Chondrocyte (in vitro differentiated cells): ENCODE measurements around the gene AQP12A. TPM values are rescaled to one million over a fixed set of nuclear protein-coding genes. Genes with fewer than 3 reads are reported as not detected.

ENCODE experiments used
- DNase-seq: peaks from one replicate; pipeline ENCODE4 v3.0.0; 2021; ENCODE audit warnings: mixed read lengths, low spot score
- H3K27ac Mint-ChIP-seq: one replicate; pipeline ENCODE4 v1.8.0; 2021; ENCODE audit warnings: mild to moderate bottlenecking, moderate library complexity, mixed read lengths; ENCODE audit not compliant: unreplicated experiment
- H3K27me3 Mint-ChIP-seq: 2 replicates; pipeline ENCODE4 v1.8.0; 2021; ENCODE audit warnings: low read depth, mixed read lengths
- H3K36me3 Mint-ChIP-seq: 2 replicates; pipeline ENCODE4 v1.8.0; 2021; ENCODE audit warnings: low read depth, mixed read lengths
- H3K4me1 Mint-ChIP-seq: 2 replicates; pipeline ENCODE4 v1.8.0; 2021; ENCODE audit warnings: low read depth, mild to moderate bottlenecking, mixed read lengths
- H3K4me3 Mint-ChIP-seq: one replicate; pipeline ENCODE4 v1.8.0; 2021; ENCODE audit warnings: mild to moderate bottlenecking, moderate library complexity, mixed read lengths; ENCODE audit not compliant: unreplicated experiment
- H3K9me3 Mint-ChIP-seq: 2 replicates; pipeline ENCODE4 v1.8.0; 2021; ENCODE audit warnings: low read depth, mixed read lengths
- total RNA-seq: library from RNA; stranded (reverse); gene quantifications from 3 replicates; pipeline ENCODE4 v1.2.1, GENCODE V29; 2021
- TF ChIP-seq, protein P1 (sequence below): fragments of 200-600 bp; sonication (generic); IDR thresholded peaks from 2 replicates; pipeline ENCODE4 v1.5.0; 2021; ENCODE audit warnings: antibody characterized with exemption, mild to moderate bottlenecking, moderate library complexity

Gene AQP12A
- total RNA-seq, 1 donor from 2014 or later: not detected

- Mint-ChIP-seq H3K27me3 (peaks cover 52% of the 10 kb centered on the region), H3K4me1 (peaks cover 4% of the 10 kb centered on the region), H3K4me3 (no peak overlapping the region), H3K27ac (no peak overlapping the region), H3K9me3 (peaks cover 16% of the 10 kb centered on the region), H3K36me3 (peaks cover 3% of the 10 kb centered on the region)
- DNase-seq: no peak
- TF ChIP-seq, protein P1, sequence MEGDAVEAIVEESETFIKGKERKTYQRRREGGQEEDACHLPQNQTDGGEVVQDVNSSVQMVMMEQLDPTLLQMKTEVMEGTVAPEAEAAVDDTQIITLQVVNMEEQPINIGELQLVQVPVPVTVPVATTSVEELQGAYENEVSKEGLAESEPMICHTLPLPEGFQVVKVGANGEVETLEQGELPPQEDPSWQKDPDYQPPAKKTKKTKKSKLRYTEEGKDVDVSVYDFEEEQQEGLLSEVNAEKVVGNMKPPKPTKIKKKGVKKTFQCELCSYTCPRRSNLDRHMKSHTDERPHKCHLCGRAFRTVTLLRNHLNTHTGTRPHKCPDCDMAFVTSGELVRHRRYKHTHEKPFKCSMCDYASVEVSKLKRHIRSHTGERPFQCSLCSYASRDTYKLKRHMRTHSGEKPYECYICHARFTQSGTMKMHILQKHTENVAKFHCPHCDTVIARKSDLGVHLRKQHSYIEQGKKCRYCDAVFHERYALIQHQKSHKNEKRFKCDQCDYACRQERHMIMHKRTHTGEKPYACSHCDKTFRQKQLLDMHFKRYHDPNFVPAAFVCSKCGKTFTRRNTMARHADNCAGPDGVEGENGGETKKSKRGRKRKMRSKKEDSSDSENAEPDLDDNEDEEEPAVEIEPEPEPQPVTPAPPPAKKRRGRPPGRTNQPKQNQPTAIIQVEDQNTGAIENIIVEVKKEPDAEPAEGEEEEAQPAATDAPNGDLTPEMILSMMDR: peak; percentile 42
Observed at GRCh38 chr2:240663546-240664190, 28.0 kb upstream of the AQP12A start.

GRCh38 chr2:240664622-240665021 is 27.0 kb upstream of the AQP12A start:
- H3K36me3 Mint-ChIP-seq: peaks cover 3% of the 10 kb centered on the region
- DNase-seq: no peak
- TF ChIP-seq, protein P1: no peak
- no peak overlapping the region for H3K27ac Mint-ChIP-seq
- peaks cover 16% of the 10 kb centered on the region for H3K9me3 Mint-ChIP-seq
- H3K4me3 Mint-ChIP-seq: no peak overlapping the region
- peaks cover 4% of the 10 kb centered on the region for H3K4me1 Mint-ChIP-seq
- peaks cover 45% of the 10 kb centered on the region for H3K27me3 Mint-ChIP-seq

- Mint-ChIP-seq H3K27me3 (peaks cover 53% of the 10 kb centered on the region), H3K27ac (no peak overlapping the region), H3K4me1 (peaks cover 3% of the 10 kb centered on the region), H3K4me3 (no peak overlapping the region), H3K9me3 (peaks cover 4% of the 10 kb centered on the region), H3K36me3 (peaks cover 2% of the 10 kb centered on the region)
- TF ChIP-seq, protein P1: no peak
- DNase-seq: no peak
Observed at GRCh38 chr2:240670402-240670801, 21.3 kb upstream of the AQP12A start.

DNA sequence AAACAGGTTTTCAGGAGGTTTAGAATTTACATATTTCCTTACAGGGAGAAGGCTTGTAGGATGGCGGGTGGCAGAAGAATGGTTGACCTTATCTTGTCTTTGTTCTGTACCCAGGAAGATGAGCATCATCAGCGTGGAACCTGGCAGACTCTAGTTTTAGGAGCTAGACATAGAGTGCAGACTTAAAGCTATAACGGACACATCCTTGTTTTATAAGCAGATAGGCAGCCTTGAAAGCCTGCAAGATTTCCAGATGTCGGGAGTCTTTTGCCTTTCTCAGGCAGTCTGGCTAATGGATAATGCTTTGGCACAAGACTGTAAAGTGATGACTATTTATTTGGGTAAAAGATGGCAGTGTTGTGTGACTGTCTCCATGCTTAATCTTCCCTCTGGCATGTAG is 20.7 kb upstream of the AQP12A start:
- Mint-ChIP-seq H3K27me3 (peaks cover 50% of the 10 kb centered on the region), H3K27ac (no peak overlapping the region), H3K9me3 (peaks cover 4% of the 10 kb centered on the region), H3K36me3 (peaks cover 2% of the 10 kb centered on the region), H3K4me1 (peaks cover 3% of the 10 kb centered on the region), H3K4me3 (no peak overlapping the region)
- TF ChIP-seq, protein P1: no peak
- DNase-seq: no peak

DNA sequence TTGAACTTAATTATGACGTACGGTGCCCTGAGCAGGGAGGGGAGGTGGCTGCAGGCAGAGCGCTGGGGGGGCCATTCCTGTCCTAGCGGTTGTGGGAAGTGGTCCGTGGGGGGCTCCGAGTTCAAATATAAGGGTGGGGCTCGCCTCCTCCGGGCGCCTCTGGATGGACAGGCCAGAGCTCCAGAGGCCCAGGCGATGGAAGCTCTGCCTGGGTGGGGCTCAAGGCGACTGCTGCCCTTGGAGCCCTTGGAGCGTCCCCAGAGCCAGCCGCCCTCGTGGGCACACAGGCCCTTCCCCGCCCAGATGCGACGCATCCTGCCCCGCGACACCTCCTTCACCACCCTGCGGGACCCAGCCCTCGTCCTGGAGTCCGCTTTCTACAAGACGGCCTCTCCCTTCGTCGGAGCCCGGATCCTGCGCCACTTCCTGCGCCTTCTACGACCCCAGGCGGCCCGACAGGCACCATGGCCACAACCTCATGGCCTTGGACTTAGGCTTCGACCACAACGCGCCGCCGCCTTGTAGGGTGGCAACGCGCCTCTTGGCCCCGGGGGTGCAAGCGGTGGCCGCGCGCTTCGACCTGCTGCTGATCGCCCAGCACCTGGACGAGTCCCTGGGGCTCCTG is 19.5 kb upstream of the AQP12A start:
- TF ChIP-seq, protein P1: no peak
- Mint-ChIP-seq H3K36me3 (peaks cover under 1% of the 10 kb centered on the region), H3K4me3 (no peak overlapping the region), H3K27me3 (peaks cover 38% of the 10 kb centered on the region), H3K4me1 (peaks cover 3% of the 10 kb centered on the region), H3K9me3 (no peaks in the 10 kb centered on the region), H3K27ac (no peak overlapping the region)
- no peak for DNase-seq
